ENCODE data around the gene GRM2. TPM values are rescaled to one million over a fixed set of nuclear protein-coding genes. Genes with fewer than 3 reads are reported as not detected.

Gene GRM2
- total RNA-seq, 1 experiment from 2014 or later, result 3.7 TPM

GRCh38 chr3:51680196-51680595 is 26.7 kb upstream of the GRM2 start:
- ChIA-PET CTCF (interaction anchor here (1.2 to 2.7 kb wide), 3 partner anchors 11 to 39 kb away, joined by 5 to 42 read pairs (median 13); no protein-coding TSS in a partner anchor), POLR2A (interaction anchor here (2.0 to 2.3 kb wide), 2 partner anchors 10 to 181 kb away, joined by 4 to 11 read pairs; partner anchors contain the start of gene DCAF1)
- H3K27ac Mint-ChIP-seq, result no peak overlapping the region
- H3K36me3 Mint-ChIP-seq, result no peaks in the 10 kb centered on the region
- no peaks in the 10 kb centered on the region for H3K27me3 Mint-ChIP-seq (ENCODE audit: low read depth)
- TF ChIP-seq MYBL2 (CRISPR knock-in tag; IDR thresholded peaks at IDR 0.05) (no peak), ATF3 (CRISPR knock-in tag; conservative IDR thresholded peaks at IDR 0.05) (no peak), IRF1 (CRISPR knock-in tag; IDR thresholded peaks at IDR 0.05) (no peak), USF1 (CRISPR knock-in tag; IDR thresholded peaks at IDR 0.05) (no peak), FOXK1 (CRISPR knock-in tag; IDR thresholded peaks at IDR 0.05) (no peak), ZNF317 (CRISPR knock-in tag; IDR thresholded peaks at IDR 0.05; ENCODE audit: borderline replicate concordance, low read depth) (no peak), CREM (CRISPR knock-in tag; IDR thresholded peaks at IDR 0.05) (no peak), NR1H2 (CRISPR knock-in tag; IDR thresholded peaks at IDR 0.05) (no peak), NFE2L1 (CRISPR knock-in tag; IDR thresholded peaks at IDR 0.05) (no peak), NR3C1 (CRISPR knock-in tag; conservative IDR thresholded peaks at IDR 0.05; ENCODE audit: low read depth) (no peak), AFF4 (CRISPR knock-in tag; IDR thresholded peaks at IDR 0.05; ENCODE audit: borderline replicate concordance) (no peak), ZSCAN18 (CRISPR knock-in tag; IDR thresholded peaks at IDR 0.05) (no peak), GRHL2 (CRISPR knock-in tag; IDR thresholded peaks at IDR 0.05; ENCODE audit: insufficient replicate concordance, severe bottlenecking) (no peak), MXD4 (CRISPR knock-in tag; IDR thresholded peaks at IDR 0.05; ENCODE audit: borderline replicate concordance) (no peak), SMAD3 (CRISPR knock-in tag; IDR thresholded peaks at IDR 0.05; ENCODE audit: borderline replicate concordance) (no peak), SP1 (CRISPR knock-in tag; conservative IDR thresholded peaks at IDR 0.05) (no peak), ELF4 (CRISPR knock-in tag; IDR thresholded peaks at IDR 0.05; ENCODE audit: low read depth) (no peak)
- H3K9me3 Mint-ChIP-seq, result no peaks in the 10 kb centered on the region
- peaks cover 13% of the 10 kb centered on the region for H3K4me1 Mint-ChIP-seq
- ATAC-seq (no peak), DNase-seq (ENCODE audit: low spot score) (no peak)
- no peak overlapping the region for H3K4me3 Mint-ChIP-seq

GRCh38 chr3:51680663-51681230 is 26.1 kb upstream of the GRM2 start:
- ChIA-PET CTCF (interaction anchor here (0.6 to 2.7 kb wide), 7 partner anchors 8 to 540 kb away, joined by 4 to 110 read pairs (median 42); partner anchors contain the start of genes DCAF1, GRM2 and TEX264), POLR2A (interaction anchor here (1.0 to 2.3 kb wide), 3 partner anchors 11 to 181 kb away, joined by 3 to 11 read pairs (median 4); partner anchors contain the start of genes DCAF1 and RAD54L2)
- Mint-ChIP-seq H3K4me3 (no peak overlapping the region), H3K9me3 (no peaks in the 10 kb centered on the region), H3K36me3 (no peaks in the 10 kb centered on the region), H3K27ac (no peak overlapping the region), H3K4me1 (peaks cover 13% of the 10 kb centered on the region), H3K27me3 (ENCODE audit: low read depth) (no peaks in the 10 kb centered on the region)
- ATAC-seq (no peak), DNase-seq (ENCODE audit: low spot score) (no peak)
- TF ChIP-seq PRRX2 (CRISPR knock-in tag; IDR thresholded peaks at IDR 0.05), result no peak
- no peak for TF ChIP-seq IRF2 (CRISPR knock-in tag; IDR thresholded peaks at IDR 0.05; ENCODE audit: borderline replicate concordance, low read depth)
- TF ChIP-seq TEAD4 (CRISPR knock-in tag; IDR thresholded peaks at IDR 0.05), result no peak
- no peak for TF ChIP-seq GABPB1 (CRISPR knock-in tag; IDR thresholded peaks at IDR 0.05)
- TF ChIP-seq ZNF317 (CRISPR knock-in tag; IDR thresholded peaks at IDR 0.05; ENCODE audit: borderline replicate concordance, low read depth), result no peak
- no peak for TF ChIP-seq ZNF671 (CRISPR knock-in tag; IDR thresholded peaks at IDR 0.05)
- no peak for TF ChIP-seq SOX15 (CRISPR knock-in tag; IDR thresholded peaks at IDR 0.05)
- no peak for TF ChIP-seq ZBTB21 (CRISPR knock-in tag; IDR thresholded peaks at IDR 0.05; ENCODE audit: borderline replicate concordance)
